ENCODE results near the gene TMOD2. TPM values are rescaled to one million over a fixed set of nuclear protein-coding genes. Genes with fewer than 3 reads are reported as not detected.

Gene TMOD2
- total RNA-seq, 1 experiment from 2014 or later = 5.7 TPM

GRCh38 chr15:51760805-51761204, 9.4 kb downstream of the TMOD2 start (continued):
- no peak for TF ChIP-seq CTCF (IDR thresholded peaks at IDR 0.05 in 2 of 3, conservative IDR thresholded peaks at IDR 0.05 in 1 of 3; ENCODE audit: borderline replicate concordance in 1 of 3, insufficient read depth in 1 of 3, low read depth in 2 of 3, low read length in 2 of 3)

- Histone ChIP-seq H3K27ac (ENCODE audit: low read depth, low read length) (no peak overlapping the region), H3K9me2 (ENCODE audit: insufficient read depth) (no peaks in the 10 kb centered on the region), H3K4me3 (replicated peaks in 1 of 2; ENCODE audit: low read depth in 1 of 2, low read length in 2 of 2) (no peak overlapping the region), H3K79me2 (ENCODE audit: insufficient read depth, low read length) (no peaks in the 10 kb centered on the region), H4K20me1 (ENCODE audit: insufficient read depth) (no peaks in the 10 kb centered on the region), H3K36me3 (ENCODE audit: control insufficient read depth in 1 of 2, insufficient read depth in 2 of 2, low read length in 2 of 2) (no peaks in the 10 kb centered on the region), H3K9me3 (ENCODE audit: control insufficient read depth in 1 of 2, insufficient read depth in 1 of 2, low read depth in 1 of 2, low read length in 2 of 2) (no peaks in the 10 kb centered on the region), H3K27me3 (ENCODE audit: insufficient read depth, low read length) (no peaks in the 10 kb centered on the region), H3K4me2 (ENCODE audit: low read length) (no peak overlapping the region), H3K9ac (ENCODE audit: low read length) (no peak overlapping the region), H3K4me1 (ENCODE audit: control insufficient read depth in 1 of 2, insufficient read depth in 2 of 2, low read length in 2 of 2) (no peaks in the 10 kb centered on the region), H2AFZ (ENCODE audit: low read depth, low read length, poor library complexity, severe bottlenecking) (no peak overlapping the region)
- ChIA-PET CTCF (interaction anchor here (1.0 to 1.2 kb wide), 2 partner anchors 11 kb away, joined by 5 read pairs; no protein-coding TSS in a partner anchor), RAD21 (ENCODE audit: low non-redundant PET in 1 of 2, low total read pairs in 2 of 2, uncharacterized antibody in 2 of 2, unreplicated experiment in 2 of 2) (no interaction called here), POLR2A (no interaction called here)
- ATAC-seq (no peak), DNase-seq (ENCODE audit: low read depth, low spot score) (no peak)
- intact Hi-C loops (cut with micrococcal nuclease) = no loop called here
- BruUV-seq (replicated peaks) = no TSS peak
- no peak for TF ChIP-seq YY1 (IDR thresholded peaks at IDR 0.05; ENCODE audit: extremely low read depth, insufficient replicate concordance, low read depth, low read length)
- TF ChIP-seq CTCF (IDR thresholded peaks at IDR 0.05 in 2 of 3, conservative IDR thresholded peaks at IDR 0.05 in 1 of 3; ENCODE audit: borderline replicate concordance in 1 of 3, insufficient read depth in 1 of 3, low read depth in 2 of 3, low read length in 2 of 3) = no peak
- TF ChIP-seq CBX3 (IDR thresholded peaks at IDR 0.05; ENCODE audit: low read depth) = no peak
- no peak for TF ChIP-seq CEBPB (IDR thresholded peaks at IDR 0.05; ENCODE audit: low read depth)
- no peak for TF ChIP-seq FOSL1 (IDR thresholded peaks at IDR 0.05; ENCODE audit: low read depth)
- no peak for TF ChIP-seq EGR1 (IDR thresholded peaks at IDR 0.05; ENCODE audit: low read depth)
- TF ChIP-seq SIN3A (IDR thresholded peaks at IDR 0.05; ENCODE audit: low read depth) = no peak
- TF ChIP-seq POLR2AphosphoS5 (IDR thresholded peaks at IDR 0.05; ENCODE audit: low read depth, low read length) = no peak
- TF ChIP-seq ZFX (IDR thresholded peaks at IDR 0.05) = no peak
- no peak for TF ChIP-seq REST (IDR thresholded peaks at IDR 0.05; ENCODE audit: low read depth)
- TF ChIP-seq EZH2phosphoT487 (IDR thresholded peaks at IDR 0.05; ENCODE audit: borderline replicate concordance) = no peak
- no peak for TF ChIP-seq RAD21 (IDR thresholded peaks at IDR 0.05; ENCODE audit: low read depth)
- TF ChIP-seq ZNF274 (IDR thresholded peaks at IDR 0.05; ENCODE audit: low read depth, low read length) = no peak
- TF ChIP-seq ELF1 (IDR thresholded peaks at IDR 0.05; ENCODE audit: borderline replicate concordance, low read depth) = no peak
- TF ChIP-seq SRF (IDR thresholded peaks at IDR 0.05; ENCODE audit: low read depth) = no peak
- TF ChIP-seq SP1 (IDR thresholded peaks at IDR 0.05; ENCODE audit: low read depth) = no peak
- TF ChIP-seq TCF7L2 (IDR thresholded peaks at IDR 0.05; ENCODE audit: borderline replicate concordance, extremely low read depth, insufficient read depth, insufficient read length) = no peak
Measured at GRCh38 chr15:51765751-51766150, 14.4 kb downstream of the TMOD2 start.
